ENCODE measurements around the gene DYNC1H1.

The DYNC1H1 gene

GRCh38 chr14:102015771-102016170 lies 51.4 kb downstream of the DYNC1H1 start:
- no peak for TF ChIP-seq CTCF (IDR thresholded peaks at IDR 0.05; ENCODE audit: extremely low read depth, missing control alignments)
- no peak for DNase-seq (ENCODE audit: low spot score)

GRCh38 chr14:102016420-102017090 lies 52.2 kb downstream of the DYNC1H1 start:
- no peak for TF ChIP-seq CTCF (IDR thresholded peaks at IDR 0.05; ENCODE audit: extremely low read depth, missing control alignments)
- no peak for DNase-seq (ENCODE audit: low spot score)

- no peak for DNase-seq (ENCODE audit: low spot score)
- no peak for TF ChIP-seq CTCF (IDR thresholded peaks at IDR 0.05; ENCODE audit: extremely low read depth, missing control alignments)
Measured at GRCh38 chr14:102018251-102018650, 53.9 kb downstream of the DYNC1H1 start.

- DNase-seq (ENCODE audit: low spot score): no peak
- no peak for TF ChIP-seq CTCF (IDR thresholded peaks at IDR 0.05; ENCODE audit: extremely low read depth, missing control alignments)
Measured at GRCh38 chr14:102019006-102019540, 54.7 kb downstream of the DYNC1H1 start.

- no peak for DNase-seq (ENCODE audit: low spot score)
- TF ChIP-seq CTCF (IDR thresholded peaks at IDR 0.05; ENCODE audit: extremely low read depth, missing control alignments): no peak
Measured at GRCh38 chr14:102020058-102020971, 55.9 kb downstream of the DYNC1H1 start.

- TF ChIP-seq CTCF (IDR thresholded peaks at IDR 0.05; ENCODE audit: extremely low read depth, missing control alignments): no peak
- DNase-seq (ENCODE audit: low spot score): no peak
Measured at GRCh38 chr14:102026934-102027333, 62.6 kb downstream of the DYNC1H1 start.

- no peak for TF ChIP-seq CTCF (IDR thresholded peaks at IDR 0.05; ENCODE audit: extremely low read depth, missing control alignments)
- no peak for DNase-seq (ENCODE audit: low spot score)
Measured at GRCh38 chr14:102027951-102028350, 63.6 kb downstream of the DYNC1H1 start.

Measured in GM20000 (cell line).